GM18867 (cell line): Measurements from ENCODE around the gene DNAJB11.
"Not testable (repeated sequence)": the region's sequence is repeated elsewhere in the genome, so short reads cannot be mapped to it uniquely, and the experiment has no call there.

Experiments
- ATAC-seq: cut with Tn5 transposase; IDR thresholded peaks from one replicate; pipeline ENCODE4 v1.9.1; 2021; ENCODE audit warnings: mild to moderate bottlenecking, moderate library complexity; ENCODE audit not compliant: unreplicated experiment

The DNAJB11 gene

DNA sequence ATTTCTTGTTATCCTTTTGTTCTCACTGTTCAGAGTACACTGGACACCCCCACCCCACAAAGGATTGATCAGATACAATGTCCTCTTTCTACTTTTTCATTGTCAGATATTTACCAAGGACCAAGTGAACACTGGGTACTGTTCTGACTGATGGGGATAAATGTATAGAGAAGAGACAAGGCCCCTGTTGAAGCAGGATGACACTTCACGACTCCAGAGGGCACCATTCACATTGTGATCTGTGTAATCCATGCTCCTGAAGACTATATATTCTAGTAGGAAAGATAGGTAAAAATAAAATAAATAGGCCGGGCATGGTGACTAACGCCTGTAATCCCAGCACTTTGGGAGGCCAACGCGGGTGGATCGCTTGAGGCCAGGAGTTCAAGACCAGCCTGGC, 19.1 kb upstream of the DNAJB11 start:
- no peak for ATAC-seq

DNA sequence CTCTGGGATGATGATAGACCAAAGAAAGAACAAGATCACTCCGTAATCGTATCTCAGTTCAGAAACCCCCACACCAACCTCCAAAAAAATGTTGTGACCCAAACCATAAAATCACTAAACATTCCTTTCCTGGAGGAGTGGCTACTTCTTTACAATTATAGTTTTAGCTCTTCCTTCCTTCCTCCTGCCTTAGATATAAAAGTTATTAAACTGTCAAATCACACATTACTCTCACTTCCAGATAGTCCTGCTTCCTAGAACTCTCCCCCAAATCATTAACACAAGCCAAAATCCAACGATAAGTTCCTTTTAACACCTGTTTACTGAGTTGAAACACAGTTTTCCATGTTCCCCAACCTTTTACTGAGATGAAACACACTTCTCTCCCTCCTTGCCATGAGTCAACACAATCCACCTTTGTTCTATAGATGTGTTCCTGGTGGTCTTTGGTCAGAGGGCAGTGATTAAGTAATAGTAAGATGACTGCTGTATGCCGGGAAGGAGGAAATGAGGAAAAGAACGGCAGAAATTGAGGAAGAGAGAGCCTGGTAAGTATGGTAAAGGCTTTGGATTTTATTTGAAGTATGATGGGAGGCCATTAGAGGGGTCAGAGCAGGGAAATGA, 18.0 kb upstream of the DNAJB11 start:
- ATAC-seq: no peak

DNA sequence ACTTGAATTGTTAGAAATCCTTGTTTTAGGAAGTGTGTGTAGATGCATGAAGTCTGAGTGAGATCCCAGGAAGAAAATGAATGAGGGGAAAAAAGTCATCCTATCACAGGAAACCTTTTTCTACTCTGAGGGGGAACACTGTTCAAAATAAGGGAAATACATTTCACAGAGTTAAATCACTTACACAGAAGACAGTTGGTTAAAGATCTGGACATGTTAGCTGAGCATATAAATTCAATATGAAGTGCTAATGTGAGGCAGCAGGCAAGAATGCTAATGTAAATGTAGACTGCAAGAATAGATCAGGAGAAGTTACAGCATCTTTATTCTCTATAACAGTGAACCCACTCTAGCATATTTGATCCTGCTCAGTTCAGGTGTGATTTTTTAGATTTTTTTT, 5.9 kb upstream of the DNAJB11 start:
- no peak for ATAC-seq

DNA sequence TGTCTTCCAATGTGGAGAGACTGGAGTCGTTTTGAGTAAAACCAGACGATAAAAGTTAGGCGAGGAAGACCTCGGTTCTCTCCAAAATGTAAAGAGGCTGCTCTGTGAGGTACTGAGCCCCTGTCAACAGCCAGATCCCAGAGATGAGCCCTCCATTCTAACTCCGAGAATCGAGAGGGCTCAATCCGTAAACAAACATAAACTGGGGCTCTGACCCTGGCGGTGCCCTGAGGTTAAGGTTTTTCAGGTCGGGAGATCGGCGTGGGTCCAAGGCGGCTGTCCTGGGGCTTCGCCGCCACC, 3.8 kb upstream of the DNAJB11 start:
- no peak for ATAC-seq

DNA sequence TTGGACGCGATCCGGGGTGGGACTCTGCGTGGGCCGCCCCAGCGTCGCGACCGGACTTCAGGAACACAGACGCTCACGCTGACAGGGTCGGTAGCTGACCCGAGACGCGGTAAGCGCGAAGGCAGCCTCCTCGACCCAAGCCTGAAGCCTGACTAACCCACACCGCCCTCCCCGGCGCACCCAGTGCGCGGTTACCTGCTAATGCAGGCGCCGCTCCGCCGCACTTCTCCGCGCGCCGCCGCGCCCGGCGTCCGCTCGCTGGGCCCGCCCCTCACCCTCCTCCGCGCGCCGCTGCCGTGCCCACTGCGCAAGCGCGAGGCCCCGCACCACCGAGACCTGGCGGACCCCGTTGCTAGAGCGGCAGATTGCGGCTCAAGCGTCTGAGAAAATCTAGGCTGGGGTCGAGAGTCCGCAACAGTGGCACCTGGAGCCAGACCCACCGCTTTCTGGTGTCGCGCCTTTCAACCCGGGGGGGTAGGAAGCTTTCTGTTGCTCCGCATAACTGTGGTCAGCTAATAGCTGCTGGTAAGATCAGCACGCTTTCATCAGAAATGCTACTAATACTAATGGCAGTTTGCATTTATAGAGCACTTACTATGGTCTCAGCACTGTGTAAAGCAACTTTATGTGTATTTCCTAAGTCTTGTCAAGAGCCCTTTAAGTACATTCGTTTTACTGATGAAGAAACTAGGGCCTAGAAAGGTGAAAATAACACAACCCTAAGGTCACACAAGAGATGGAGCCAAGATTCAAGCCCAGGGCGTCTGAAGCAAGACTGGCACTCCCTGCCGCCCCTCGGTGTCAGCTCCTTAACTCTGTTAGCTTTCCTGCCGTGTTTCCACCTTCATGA, 3.2 kb upstream of the DNAJB11 start, which contains the start of gene TBCCD1:
TBCCD1 (minus strand) TSS at position 268 of the 850 bp plus-strand sequence. CDS start 3,010 bp downstream, outside the sequence.
- peak; percentile 50 for ATAC-seq

DNA sequence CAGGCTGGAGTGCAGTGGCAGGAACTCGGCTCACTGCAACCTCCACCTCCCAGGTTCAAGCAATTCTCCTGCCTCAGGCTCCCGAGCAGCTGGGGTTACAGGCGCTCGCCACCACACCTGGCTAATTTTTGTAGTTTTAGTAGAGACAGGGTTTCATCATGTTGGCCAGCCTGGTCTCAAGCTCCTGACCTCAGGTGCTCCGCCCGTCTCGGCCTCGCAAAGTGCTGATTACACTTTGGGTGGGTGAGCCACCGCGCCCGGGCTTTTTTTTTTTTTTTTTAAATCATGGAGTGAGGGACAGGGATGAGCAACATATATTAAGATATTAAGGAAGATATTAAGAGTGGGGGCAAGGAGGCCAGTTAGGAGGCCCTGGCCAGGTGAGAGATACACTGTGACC, 1.2 kb upstream of the DNAJB11 start:
- not testable (repeated sequence) for ATAC-seq

DNA sequence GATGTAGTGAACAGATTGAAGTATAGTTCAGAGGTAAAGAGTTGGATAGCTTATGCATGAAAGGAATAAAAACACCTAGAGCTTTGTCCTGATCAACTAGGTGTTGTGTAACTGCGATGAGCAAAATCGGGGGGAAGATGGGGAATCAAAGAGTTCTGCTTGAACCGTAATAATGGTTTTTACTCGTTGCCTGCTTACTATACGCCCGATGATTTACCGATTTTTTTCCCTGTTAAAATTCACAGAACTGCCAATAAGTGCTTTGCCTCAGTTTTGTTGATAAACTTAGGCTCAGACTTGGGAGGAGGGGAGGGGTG, 783 bp upstream of the DNAJB11 start:
- ATAC-seq: no peak

DNA sequence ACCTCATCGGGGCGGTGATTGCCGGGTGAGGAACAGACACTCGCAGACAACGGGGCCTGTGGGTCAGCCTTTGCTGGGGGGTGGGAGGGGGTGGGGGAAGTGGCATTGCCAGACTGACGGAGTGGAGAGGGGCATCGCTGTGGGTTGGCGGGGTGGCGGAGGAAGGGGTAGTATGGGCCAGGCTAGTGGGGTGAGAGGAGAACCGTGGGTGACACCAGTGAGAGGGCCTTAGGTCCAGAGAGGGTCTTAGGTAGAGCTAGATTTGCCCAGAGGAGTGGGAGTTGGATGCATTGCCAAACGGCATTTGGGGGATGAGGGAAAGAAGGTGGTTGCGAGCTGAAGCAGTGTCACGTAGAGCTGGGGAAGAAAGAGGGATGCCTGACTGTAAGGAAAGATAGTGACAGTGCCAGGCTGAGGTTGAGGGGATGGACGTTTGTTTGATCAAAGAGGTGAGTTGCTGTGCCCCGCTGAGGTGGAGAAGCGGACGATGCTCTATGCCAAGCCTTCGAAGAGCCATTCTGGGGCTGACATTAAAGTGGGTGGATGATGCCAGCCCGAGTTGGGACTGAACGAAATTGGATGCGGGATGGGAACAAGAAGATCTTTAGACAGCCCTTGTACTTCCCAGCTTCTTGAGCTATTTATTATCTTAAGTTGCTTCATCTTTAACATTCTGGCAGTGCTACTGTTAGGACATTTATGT, 572 bp downstream of the DNAJB11 start:
- no peak for ATAC-seq

DNA sequence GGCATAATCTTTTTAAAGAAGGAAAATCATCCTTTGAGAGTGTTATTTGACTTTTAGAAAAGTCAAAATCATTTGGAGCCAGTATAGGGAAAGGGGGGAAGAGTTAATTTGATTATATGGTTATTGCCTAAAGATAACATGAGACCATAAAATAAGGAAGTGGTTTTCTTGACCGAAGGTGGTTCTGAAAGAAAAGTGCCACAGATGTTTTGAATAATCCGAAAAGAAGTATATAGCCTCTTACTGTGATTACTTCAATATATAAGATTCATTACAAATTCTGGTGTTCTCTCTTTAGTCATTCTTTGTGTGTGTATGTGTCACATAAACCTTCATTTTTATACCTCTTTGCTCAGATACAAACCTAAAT, 1.1 kb downstream of the DNAJB11 start:
- no peak for ATAC-seq

DNA sequence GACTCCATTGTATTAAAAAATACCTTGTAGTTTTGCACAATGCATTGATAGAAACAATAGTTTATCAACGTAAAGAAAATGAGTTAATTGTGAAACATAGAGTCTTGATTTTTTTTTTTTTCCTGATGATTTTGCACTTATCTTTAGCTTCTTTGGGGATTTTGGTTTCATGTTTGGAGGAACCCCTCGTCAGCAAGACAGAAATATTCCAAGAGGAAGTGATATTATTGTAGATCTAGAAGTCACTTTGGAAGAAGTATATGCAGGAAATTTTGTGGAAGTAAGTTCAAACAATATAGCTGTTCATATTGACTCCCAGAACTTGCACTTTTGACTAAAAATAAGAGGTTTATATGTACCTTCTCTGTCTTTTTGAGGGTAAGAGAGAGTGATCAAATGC, 7.0 kb downstream of the DNAJB11 start:
- no peak for ATAC-seq

DNA sequence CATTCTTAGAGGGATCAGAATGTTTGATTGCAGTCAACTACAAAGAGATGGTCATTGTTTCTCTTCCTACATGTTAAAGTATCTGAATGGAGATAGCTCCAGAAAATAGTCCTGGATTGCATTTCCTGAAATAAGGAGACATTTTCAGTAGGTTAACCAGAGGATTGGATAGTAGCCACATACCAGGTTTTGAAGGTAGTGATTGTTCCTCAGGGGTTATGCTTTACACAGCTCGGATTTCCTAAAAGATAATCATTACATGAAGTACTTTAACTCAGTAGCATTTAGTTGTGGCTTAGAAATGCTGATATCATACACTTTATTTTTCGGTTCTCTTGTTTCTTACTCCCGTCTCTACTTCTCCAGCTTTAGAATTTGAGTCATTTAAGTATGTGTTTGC, 10.3 kb downstream of the DNAJB11 start:
- ATAC-seq: no peak

DNA sequence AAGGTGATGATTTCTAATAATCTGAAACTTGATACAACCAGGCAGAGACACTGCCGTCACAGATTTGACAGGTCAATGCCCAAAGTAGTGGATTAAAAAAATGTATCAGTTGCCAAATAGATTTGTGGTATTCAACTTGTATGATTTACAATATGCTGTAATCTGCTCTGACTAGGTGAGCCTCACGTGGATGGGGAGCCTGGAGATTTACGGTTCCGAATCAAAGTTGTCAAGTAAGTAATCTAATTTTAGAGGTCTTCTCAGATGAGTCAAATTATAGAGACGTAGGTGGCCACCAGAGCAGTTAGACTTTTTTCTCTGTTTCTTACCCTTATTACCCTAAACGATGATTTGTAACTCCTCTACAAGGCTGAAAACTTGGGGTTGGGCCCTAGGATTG, 12.0 kb downstream of the DNAJB11 start:
- ATAC-seq: no peak

DNA sequence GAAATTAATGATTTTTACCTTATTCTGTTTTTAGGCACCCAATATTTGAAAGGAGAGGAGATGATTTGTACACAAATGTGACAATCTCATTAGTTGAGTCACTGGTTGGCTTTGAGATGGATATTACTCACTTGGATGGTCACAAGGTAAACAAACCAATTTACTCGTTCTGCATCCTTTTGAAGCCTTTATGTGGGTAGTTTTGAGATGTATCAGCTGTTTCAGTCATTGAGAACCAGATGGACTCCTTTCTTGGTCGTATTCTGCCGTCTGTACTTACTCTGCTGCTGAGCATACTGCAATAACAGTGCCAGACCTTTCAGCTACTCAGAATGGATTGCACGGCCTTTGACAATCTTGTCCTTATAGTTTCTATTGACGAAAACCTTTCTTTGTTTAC, 13.3 kb downstream of the DNAJB11 start:
- ATAC-seq: no peak

DNA sequence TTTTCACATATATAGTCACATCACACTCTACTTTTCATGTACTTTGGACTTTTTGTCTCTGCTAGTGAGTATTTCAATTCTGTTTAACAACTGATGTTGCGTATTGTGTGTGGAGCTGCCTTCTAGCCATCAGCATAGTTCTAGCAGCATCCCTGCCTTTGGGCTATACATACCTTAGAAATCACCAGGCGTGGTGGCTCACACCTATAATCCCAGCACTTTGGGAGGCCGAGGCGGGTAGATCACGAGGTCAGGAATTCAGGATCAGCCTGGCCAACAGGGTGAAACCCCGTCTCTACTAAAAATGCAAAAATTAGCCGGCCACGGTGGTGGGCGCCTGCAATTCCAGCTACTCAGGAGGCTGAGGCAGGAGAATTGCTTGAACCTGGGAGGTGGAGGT, 15.7 kb downstream of the DNAJB11 start:
- not testable (repeated sequence) for ATAC-seq

DNA sequence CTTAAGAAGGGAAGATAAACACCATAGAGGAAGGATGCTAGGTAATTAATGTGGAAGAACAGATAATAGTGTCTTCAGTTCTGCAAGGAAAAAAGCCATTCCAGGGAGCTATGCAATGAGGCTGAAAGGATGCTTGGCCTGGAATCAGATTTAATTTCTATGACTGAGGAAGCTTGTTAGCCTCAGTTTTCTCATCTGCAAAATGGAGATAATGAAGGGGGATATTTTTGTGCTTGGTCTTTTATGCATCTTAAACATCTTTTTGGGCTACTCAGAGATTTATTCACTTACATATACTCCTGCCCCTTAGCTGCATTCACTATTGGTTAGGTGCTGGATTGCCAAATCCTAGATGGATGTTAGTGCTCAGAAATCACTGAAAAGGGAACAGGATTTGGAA, 16.7 kb downstream of the DNAJB11 start:
- ATAC-seq: no peak

DNA sequence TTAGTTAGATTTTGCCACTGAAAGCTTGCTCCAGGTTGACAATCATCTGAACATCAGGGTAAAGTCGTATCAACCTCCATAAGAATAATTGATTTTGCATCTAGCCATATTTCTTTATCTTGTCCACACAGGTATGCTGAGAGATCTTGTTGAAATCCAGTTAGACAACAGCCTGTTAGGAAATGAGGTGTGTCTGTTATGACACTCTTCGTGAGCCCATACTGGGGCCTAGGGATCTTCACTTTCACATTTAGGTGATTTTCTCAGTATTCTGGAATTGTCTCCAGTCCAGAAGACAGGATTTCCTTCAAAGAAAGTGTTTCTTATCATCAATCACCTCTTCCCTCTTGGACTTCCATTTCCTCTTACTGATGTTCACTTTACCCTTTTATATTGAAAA, 18.1 kb downstream of the DNAJB11 start:
- no peak for ATAC-seq

DNA sequence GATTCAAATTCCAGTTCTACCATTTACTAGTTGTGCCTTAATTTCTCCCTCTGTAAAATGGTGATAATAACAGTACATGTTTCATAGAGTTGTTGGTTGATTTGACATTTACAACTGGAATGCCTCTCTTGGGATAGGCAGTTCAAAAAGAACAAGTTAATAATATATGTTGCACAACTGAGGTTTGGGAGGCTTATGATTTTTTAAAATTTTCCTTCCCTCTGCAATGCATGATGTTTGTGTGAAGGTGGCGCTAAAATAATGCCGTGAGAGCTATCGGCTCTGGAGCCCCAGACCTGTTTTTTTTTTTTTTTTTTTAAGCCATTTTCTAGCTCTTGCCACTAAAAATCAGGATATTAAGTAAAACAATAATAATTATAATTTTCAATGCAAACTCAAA, 18.6 kb downstream of the DNAJB11 start:
- no peak for ATAC-seq

DNA sequence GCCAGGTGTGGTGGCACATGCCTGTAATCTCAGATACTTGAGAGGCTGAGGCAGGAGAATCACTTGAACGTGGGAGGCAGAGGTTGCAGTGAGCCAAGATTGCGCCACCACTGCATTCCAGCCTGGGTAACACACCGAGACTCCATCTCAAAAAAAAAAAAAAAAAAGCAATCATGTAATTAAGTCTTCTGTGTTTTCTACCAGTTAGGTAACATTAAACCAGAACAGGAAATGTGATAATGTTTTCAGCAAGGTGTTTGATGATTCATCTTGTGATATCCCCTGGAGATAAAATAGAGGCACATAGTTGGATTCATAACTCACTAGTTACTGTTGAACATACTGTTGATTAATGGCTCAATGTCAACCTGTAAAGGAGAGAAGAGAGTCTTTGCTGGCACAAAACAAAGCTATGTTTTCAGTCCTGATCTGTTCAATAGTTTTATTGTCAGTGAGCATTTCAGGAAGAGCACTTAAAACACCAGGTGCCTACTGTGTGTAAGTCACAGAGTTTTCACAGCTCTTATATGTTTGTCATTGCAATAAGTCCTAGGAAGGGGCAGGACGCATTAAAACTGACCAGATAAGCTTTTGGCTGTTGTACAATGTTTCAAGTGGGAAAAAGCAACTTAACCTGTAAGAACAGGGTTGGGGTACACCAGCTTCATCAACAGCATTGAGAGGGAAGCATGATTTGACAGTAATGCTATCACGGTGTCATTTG, 19.5 kb downstream of the DNAJB11 start:
- no peak for ATAC-seq

DNA sequence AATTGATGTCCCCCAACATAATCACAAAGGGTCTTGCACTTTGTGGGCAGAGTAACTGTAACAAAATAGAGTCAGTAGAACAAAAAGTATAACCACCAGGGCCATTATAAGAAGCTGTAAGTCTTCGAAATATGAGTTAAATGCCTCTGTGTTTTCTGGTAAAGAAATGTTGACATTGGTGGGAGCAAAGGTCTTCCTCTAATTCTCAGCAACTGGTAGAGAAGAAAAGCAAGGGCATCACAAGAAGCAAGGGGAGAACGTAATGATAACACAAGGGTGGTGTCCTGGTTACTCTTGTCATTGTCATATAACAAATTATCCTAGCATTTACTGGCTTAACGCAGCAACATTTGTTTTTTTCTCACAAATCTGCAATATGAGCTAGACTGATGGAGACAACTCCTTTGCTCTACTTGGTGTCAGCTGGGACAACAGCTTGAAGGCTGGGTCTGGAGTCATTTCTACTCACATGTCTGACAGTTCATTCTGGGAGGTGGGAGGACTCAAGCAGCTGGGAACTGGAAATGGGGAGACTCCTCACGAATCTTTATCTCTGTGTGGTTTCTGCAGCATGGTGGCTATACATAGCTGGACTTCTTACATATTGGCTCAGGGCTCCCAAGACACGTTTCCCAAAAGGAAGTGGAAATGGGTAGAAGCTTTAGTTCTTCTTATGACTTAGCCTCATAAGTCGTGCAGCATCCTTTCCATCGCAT, 20.2 kb downstream of the DNAJB11 start:
- no peak for ATAC-seq

DNA sequence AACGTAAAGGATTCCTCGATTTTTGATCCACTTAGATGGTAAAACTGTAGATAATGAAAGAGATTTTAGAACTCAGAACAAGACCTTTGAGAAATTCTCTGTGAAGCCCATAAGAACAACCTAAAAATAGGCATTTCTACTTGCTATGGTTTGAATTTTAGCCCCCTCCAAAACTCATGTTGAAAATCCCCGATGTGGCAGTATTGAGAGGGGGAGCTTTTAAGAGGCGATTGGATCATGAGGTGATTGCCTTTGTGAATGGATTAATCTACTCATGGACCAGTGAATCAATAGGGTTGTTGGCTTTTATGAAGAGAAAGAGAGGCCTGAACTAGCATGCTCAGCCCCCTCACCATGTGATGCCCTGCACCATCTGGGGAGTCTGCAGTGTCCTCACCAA, 22.2 kb downstream of the DNAJB11 start:
- ATAC-seq: no peak

DNA sequence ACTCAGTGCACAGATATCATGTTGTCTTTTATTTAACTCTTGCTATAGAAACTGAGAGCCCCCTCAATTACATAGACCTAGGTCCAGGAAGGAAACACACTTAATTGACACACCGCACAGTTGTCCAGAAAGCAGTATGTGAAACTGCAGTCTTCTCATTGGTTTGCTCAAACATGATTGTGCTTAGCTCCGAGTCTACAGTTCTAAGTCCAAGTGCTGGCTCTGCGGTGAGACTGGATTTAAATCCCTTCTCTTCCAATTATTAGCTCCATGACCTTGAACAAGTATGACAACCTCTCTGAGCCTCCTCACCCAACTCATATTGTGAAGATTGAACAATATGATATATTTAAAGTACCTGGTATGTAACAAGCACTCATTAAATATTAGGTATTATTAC, 23.3 kb downstream of the DNAJB11 start:
- ATAC-seq: no peak
